HEK293 (cell line): ENCODE results near the gene ELAVL3.

Experiments used
- CTCF ChIA-PET: fragments of 350-600 bp; formaldehyde crosslinking; extraction: SDS; loops from one replicate; lab custom pipeline; 2021; ENCODE audit warnings: antibody characterized with exemption; lab: Yijun Ruan, JAX
- POLR2A ChIA-PET: fragments of 300-600 bp; formaldehyde crosslinking; extraction: SDS; loops from one replicate; lab custom pipeline; 2020; ENCODE audit warnings: antibody characterized with exemption, inconsistent platforms; lab: Yijun Ruan, JAX
- H3K27ac ChIP-seq: fragments of 200-500 bp; sonication (Bioruptor generic); 2 replicates; pipeline ENCODE4 v1.5.1; 2014; ENCODE audit warnings: low read depth, low read length, control low read depth, inconsistent platforms; ENCODE audit errors: extremely low read depth
- H3K36me3 ChIP-seq, 2 experiments: fragments of 200-500 bp in 1 of 2; sonication (Bioruptor generic) in 1 of 2; 1 replicate in 1 of 2; 2 replicates in 1 of 2; pipeline ENCODE4 v1.5.1; 2014 to 2017; ENCODE audit warnings: inconsistent platforms in 2 of 2, low read length in 2 of 2; ENCODE audit not compliant: control insufficient read depth in 2 of 2, insufficient read depth in 1 of 2
- H3K4me1 ChIP-seq: fragments of 200-500 bp; sonication (Bioruptor generic); 2 replicates; pipeline ENCODE4 v1.5.1; 2014; ENCODE audit warnings: mild to moderate bottlenecking, low read length, inconsistent platforms; ENCODE audit not compliant: control insufficient read depth, insufficient read depth
- H3K4me3 ChIP-seq: 2 replicates; pipeline ENCODE4 v1.5.1; 2011; ENCODE audit warnings: low read depth, mild to moderate bottlenecking, control low read depth, low read length, moderate library complexity
- H3K9me3 ChIP-seq: fragments of 200-500 bp; sonication (Bioruptor generic); 2 replicates; pipeline ENCODE4 v1.5.1; 2014; ENCODE audit warnings: low read depth, low read length, inconsistent platforms; ENCODE audit not compliant: control insufficient read depth, insufficient read depth
- CTCF ChIP-seq: fragments of 450-650 bp; formaldehyde crosslinking; IDR thresholded peaks from 2 replicates; pipeline ENCODE4 v1.5.1; 2016; ENCODE audit warnings: missing biosample characterization, missing genetic modification characterization
- GLIS1 ChIP-seq: fragments of 450-650 bp; formaldehyde crosslinking; IDR thresholded peaks from 2 replicates; pipeline ENCODE4 v1.5.1; 2016; ENCODE audit warnings: missing biosample characterization, missing genetic modification characterization
- GLIS2 ChIP-seq: fragments of 450-650 bp; formaldehyde crosslinking; IDR thresholded peaks from 2 replicates; pipeline ENCODE4 v1.5.1; 2016; ENCODE audit warnings: missing biosample characterization, missing genetic modification characterization
- IKZF3 ChIP-seq: fragments of 450-650 bp; IDR thresholded peaks from 2 replicates; pipeline ENCODE4 v1.5.0; 2018; ENCODE audit warnings: missing biosample characterization, mild to moderate bottlenecking, missing genetic modification characterization, moderate library complexity
- KLF8 ChIP-seq: fragments of 450-650 bp; formaldehyde crosslinking; IDR thresholded peaks from 2 replicates; pipeline ENCODE4 v1.5.1; 2016; ENCODE audit warnings: missing biosample characterization, missing genetic modification characterization
- PRDM10 ChIP-seq: fragments of 450-650 bp; formaldehyde crosslinking; IDR thresholded peaks from 2 replicates; pipeline ENCODE4 v1.5.1; 2016; ENCODE audit warnings: missing biosample characterization, missing genetic modification characterization
- SP7 ChIP-seq: fragments of 450-650 bp; formaldehyde crosslinking; IDR thresholded peaks from 2 replicates; pipeline ENCODE4 v1.5.1; 2016; ENCODE audit warnings: missing biosample characterization, missing genetic modification characterization
- ZBTB17 ChIP-seq: fragments of 450-650 bp; formaldehyde crosslinking; IDR thresholded peaks from 2 replicates; pipeline ENCODE4 v1.5.1; 2016; ENCODE audit warnings: missing biosample characterization, missing genetic modification characterization
- ZEB2 ChIP-seq: fragments of 450-650 bp; formaldehyde crosslinking; IDR thresholded peaks from 2 replicates; pipeline ENCODE4 v1.5.1; 2016; ENCODE audit warnings: missing biosample characterization, missing genetic modification characterization
- ZFP41 ChIP-seq: fragments of 450-650 bp; formaldehyde crosslinking; IDR thresholded peaks from 2 replicates; pipeline ENCODE4 v1.5.1; 2016; ENCODE audit warnings: missing biosample characterization, missing genetic modification characterization, borderline replicate concordance
- ZFP69B ChIP-seq: fragments of 450-650 bp; formaldehyde crosslinking; IDR thresholded peaks from 2 replicates; pipeline ENCODE4 v1.5.1; 2016; ENCODE audit warnings: missing biosample characterization, missing genetic modification characterization
- ZNF155 ChIP-seq: fragments of 450-650 bp; formaldehyde crosslinking; IDR thresholded peaks from 2 replicates; pipeline ENCODE4 v1.5.1; 2016; ENCODE audit warnings: missing biosample characterization, missing genetic modification characterization
- ZNF184 ChIP-seq: fragments of 450-650 bp; IDR thresholded peaks from 2 replicates; pipeline ENCODE4 v1.5.1; 2018; ENCODE audit warnings: missing biosample characterization, mild to moderate bottlenecking, missing genetic modification characterization
- ZNF2 ChIP-seq: fragments of 450-650 bp; formaldehyde crosslinking; IDR thresholded peaks from 2 replicates; pipeline ENCODE4 v1.5.1; 2016; ENCODE audit warnings: missing biosample characterization, missing genetic modification characterization
- ZNF202 ChIP-seq: fragments of 450-650 bp; formaldehyde crosslinking; IDR thresholded peaks from 2 replicates; pipeline ENCODE4 v1.5.1; 2016; ENCODE audit warnings: missing biosample characterization, missing genetic modification characterization, borderline replicate concordance
- ZNF600 ChIP-seq: fragments of 450-650 bp; formaldehyde crosslinking; IDR thresholded peaks from 2 replicates; pipeline ENCODE4 v1.5.1; 2016; ENCODE audit warnings: missing biosample characterization, missing genetic modification characterization
- ZNF623 ChIP-seq: fragments of 450-650 bp; formaldehyde crosslinking; IDR thresholded peaks from 2 replicates; pipeline ENCODE4 v1.5.1; 2016; ENCODE audit warnings: missing biosample characterization, missing genetic modification characterization
- ZNF626 ChIP-seq: fragments of 450-650 bp; sonication (Bioruptor Pico); formaldehyde crosslinking; IDR thresholded peaks from 2 replicates; pipeline ENCODE4 v1.5.1; 2018; ENCODE audit warnings: missing biosample characterization, missing genetic modification characterization, inconsistent platforms
- ZNF629 ChIP-seq: fragments of 450-650 bp; formaldehyde crosslinking; IDR thresholded peaks from 2 replicates; pipeline ENCODE4 v1.5.1; 2017; ENCODE audit warnings: missing biosample characterization, missing genetic modification characterization
- ZNF654 ChIP-seq: fragments of 450-650 bp; formaldehyde crosslinking; IDR thresholded peaks from 2 replicates; pipeline ENCODE4 v1.5.1; 2016; ENCODE audit warnings: low read depth, missing biosample characterization, missing genetic modification characterization
- ZSCAN18 ChIP-seq: fragments of 450-650 bp; formaldehyde crosslinking; IDR thresholded peaks from 2 replicates; pipeline ENCODE4 v1.5.1; 2016; ENCODE audit warnings: missing biosample characterization, missing genetic modification characterization

The ELAVL3 gene

DNA sequence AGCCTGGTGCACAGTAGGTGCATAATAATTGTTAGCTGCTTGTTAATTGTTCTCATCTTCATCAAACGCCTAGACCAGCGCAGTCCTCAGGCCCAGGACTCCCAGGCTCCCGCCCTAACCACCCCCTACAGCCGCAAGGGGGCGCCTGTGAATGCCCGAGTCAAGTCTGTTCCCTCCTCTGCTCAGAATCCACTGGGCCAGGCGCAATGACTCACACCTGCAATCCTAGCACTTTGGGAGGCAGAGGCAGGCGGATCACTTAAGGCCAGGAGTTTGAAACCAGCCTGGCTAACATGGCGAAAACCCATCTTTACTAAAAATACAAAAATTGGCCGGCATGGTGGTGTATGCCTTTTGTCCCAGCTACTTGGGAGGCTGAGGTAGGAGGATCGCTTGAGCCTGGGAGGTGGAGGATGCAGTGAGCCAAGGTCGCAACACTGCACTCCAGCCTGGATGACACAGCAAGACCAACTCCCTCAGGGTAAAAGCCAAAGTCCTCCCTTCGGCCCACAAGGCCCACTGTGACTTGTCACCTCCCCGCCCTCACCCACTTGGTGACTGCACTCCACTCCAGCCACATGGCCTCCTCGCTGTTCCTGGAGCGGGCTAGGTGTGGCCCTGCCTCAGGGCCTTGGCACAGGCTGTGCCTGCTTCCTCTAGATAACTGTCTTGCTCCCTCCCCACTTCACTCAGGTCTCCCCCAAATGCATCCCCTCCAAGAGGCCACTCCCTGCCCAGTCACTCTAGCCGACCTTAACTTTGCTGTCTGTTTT is 15.7 kb upstream of the ELAVL3 start:
- Histone ChIP-seq H3K36me3 (peaks cover 5 to 23% of the 10 kb centered on the region in 2 experiments; a peak in 2 of 3 replicates), H3K4me3 (no peak overlapping the region), H3K9me3 (no peaks in the 10 kb centered on the region), H3K4me1 (no peaks in the 10 kb centered on the region), H3K27ac (no peak overlapping the region)
- CTCF ChIA-PET = interaction anchor here (0.6 to 2.1 kb wide), 12 partner anchors 8 to 191 kb away, joined by 3 to 12 read pairs (median 4); no protein-coding TSS in a partner anchor
- 0 out of 2 replicates have a peak, but pooled peaks have one; percentile 24 for TF ChIP-seq ZFP69B (tag by site-specific recombination)
- peak; percentile 51 for TF ChIP-seq GLIS1
- TF ChIP-seq IKZF3 (tag by site-specific recombination) = peak; percentile 32; the same call in 1 of the 2 replicates
- TF ChIP-seq ZNF629 (tag by site-specific recombination) = 0 out of 2 replicates have a peak, but pooled peaks have one; percentile 38
- peak; percentile 59 for TF ChIP-seq PRDM10
- no peak for TF ChIP-seq ZNF202 (tag by site-specific recombination)
- 0 out of 2 replicates have a peak, but pooled peaks have one; percentile 27 for TF ChIP-seq ZEB2 (tag by site-specific recombination)
- peak; percentile 71 for TF ChIP-seq ZNF2 (tag by site-specific recombination)
- TF ChIP-seq ZNF155 (tag by site-specific recombination) = no peak
- no peak for TF ChIP-seq ZNF626
- TF ChIP-seq SP7 (tag by site-specific recombination) = peak; percentile 48; the same call in 1 of the 2 replicates
- TF ChIP-seq ZBTB17 = peak; percentile 80
- peak; percentile 59 for TF ChIP-seq ZNF654
- TF ChIP-seq KLF8 = 0 out of 2 replicates have a peak, but pooled peaks have one; percentile 38
- TF ChIP-seq ZNF623 = peak; percentile 95
- TF ChIP-seq ZSCAN18 (tag by site-specific recombination) = no peak
- TF ChIP-seq ZNF600 = peak; percentile 63
- TF ChIP-seq ZFP41 (tag by site-specific recombination) = no peak
- peak; percentile 38; the same call in 1 of the 2 replicates for TF ChIP-seq CTCF (tag by site-specific recombination)
- no peak for TF ChIP-seq ZNF184 (tag by site-specific recombination)
- TF ChIP-seq GLIS2 (tag by site-specific recombination) = no peak
- POLR2A ChIA-PET = interaction anchor here (0.6 kb wide), 1 partner anchor 51 kb away, joined by 7 read pairs; no protein-coding TSS in a partner anchor
